HEK293 (cell line): ENCODE measurements around the gene APOL4.

ENCODE experiments used
- CTCF ChIA-PET: fragments of 350-600 bp; formaldehyde crosslinking; extraction: SDS; loops from one replicate; lab custom pipeline; 2021; ENCODE audit warnings: antibody characterized with exemption; lab: Yijun Ruan, JAX
- POLR2A ChIA-PET: fragments of 300-600 bp; formaldehyde crosslinking; extraction: SDS; loops from one replicate; lab custom pipeline; 2020; ENCODE audit warnings: antibody characterized with exemption, inconsistent platforms; lab: Yijun Ruan, JAX
- H3K27ac ChIP-seq: fragments of 200-500 bp; sonication (Bioruptor generic); 2 replicates; pipeline ENCODE4 v1.5.1; 2014; ENCODE audit warnings: low read depth, low read length, control low read depth, inconsistent platforms; ENCODE audit errors: extremely low read depth
- H3K36me3 ChIP-seq, 2 experiments: fragments of 200-500 bp in 1 of 2; sonication (Bioruptor generic) in 1 of 2; 1 replicate in 1 of 2; 2 replicates in 1 of 2; pipeline ENCODE4 v1.5.1; 2014 to 2017; ENCODE audit warnings: inconsistent platforms in 2 of 2, low read length in 2 of 2; ENCODE audit not compliant: control insufficient read depth in 2 of 2, insufficient read depth in 1 of 2
- H3K4me1 ChIP-seq: fragments of 200-500 bp; sonication (Bioruptor generic); 2 replicates; pipeline ENCODE4 v1.5.1; 2014; ENCODE audit warnings: mild to moderate bottlenecking, low read length, inconsistent platforms; ENCODE audit not compliant: control insufficient read depth, insufficient read depth
- H3K4me3 ChIP-seq: 2 replicates; pipeline ENCODE4 v1.5.1; 2011; ENCODE audit warnings: low read depth, mild to moderate bottlenecking, control low read depth, low read length, moderate library complexity
- H3K9me3 ChIP-seq: fragments of 200-500 bp; sonication (Bioruptor generic); 2 replicates; pipeline ENCODE4 v1.5.1; 2014; ENCODE audit warnings: low read depth, low read length, inconsistent platforms; ENCODE audit not compliant: control insufficient read depth, insufficient read depth
- GLI2 ChIP-seq: fragments of 450-650 bp; formaldehyde crosslinking; IDR thresholded peaks from 2 replicates; pipeline ENCODE4; 2017; ENCODE audit warnings: missing biosample characterization, missing genetic modification characterization, low read depth, borderline replicate concordance
- KLF8 ChIP-seq: fragments of 450-650 bp; formaldehyde crosslinking; IDR thresholded peaks from 2 replicates; pipeline ENCODE4 v1.5.1; 2016; ENCODE audit warnings: missing biosample characterization, missing genetic modification characterization
- PATZ1 ChIP-seq: fragments of 450-650 bp; formaldehyde crosslinking; IDR thresholded peaks from 2 replicates; pipeline ENCODE4 v1.5.1; 2016; ENCODE audit warnings: missing biosample characterization, missing genetic modification characterization
- PRDM2 ChIP-seq: fragments of 450-650 bp; formaldehyde crosslinking; IDR thresholded peaks from 2 replicates; pipeline ENCODE4 v1.5.1; 2016; ENCODE audit warnings: missing biosample characterization, missing genetic modification characterization, borderline replicate concordance
- SP7 ChIP-seq: fragments of 450-650 bp; formaldehyde crosslinking; IDR thresholded peaks from 2 replicates; pipeline ENCODE4 v1.5.1; 2016; ENCODE audit warnings: missing biosample characterization, missing genetic modification characterization
- ZBTB49 ChIP-seq: fragments of 450-650 bp; formaldehyde crosslinking; IDR thresholded peaks from 2 replicates; pipeline ENCODE4 v1.5.1; 2016; ENCODE audit warnings: missing biosample characterization, missing genetic modification characterization, low read depth
- ZIC2 ChIP-seq: fragments of 450-650 bp; formaldehyde crosslinking; IDR thresholded peaks from 2 replicates; pipeline ENCODE4 v1.5.1; 2016; ENCODE audit warnings: missing biosample characterization, missing genetic modification characterization
- ZNF112 ChIP-seq: fragments of 450-650 bp; formaldehyde crosslinking; IDR thresholded peaks from 2 replicates; pipeline ENCODE4 v1.5.0; 2017; ENCODE audit warnings: missing biosample characterization, missing genetic modification characterization
- ZNF133 ChIP-seq: fragments of 450-650 bp; formaldehyde crosslinking; IDR thresholded peaks from 2 replicates; pipeline ENCODE4 v1.5.1; 2016; ENCODE audit warnings: missing biosample characterization, missing genetic modification characterization
- ZNF175 ChIP-seq: fragments of 450-650 bp; formaldehyde crosslinking; IDR thresholded peaks from 2 replicates; pipeline ENCODE4 v1.5.1; 2016; ENCODE audit warnings: missing biosample characterization, missing genetic modification characterization
- ZNF23 ChIP-seq: fragments of 450-650 bp; formaldehyde crosslinking; IDR thresholded peaks from 2 replicates; pipeline ENCODE4 v1.5.1; 2016; ENCODE audit warnings: missing biosample characterization, missing genetic modification characterization, borderline replicate concordance
- ZNF416 ChIP-seq: fragments of 450-650 bp; formaldehyde crosslinking; IDR thresholded peaks from 2 replicates; pipeline ENCODE4 v1.5.1; 2016; ENCODE audit warnings: missing biosample characterization, missing genetic modification characterization
- ZNF518A ChIP-seq: fragments of 450-650 bp; formaldehyde crosslinking; conservative IDR thresholded peaks from 2 replicates; pipeline ENCODE4 v1.5.1; 2016; ENCODE audit warnings: low read depth, missing biosample characterization, missing genetic modification characterization
- ZNF529 ChIP-seq: fragments of 450-650 bp; formaldehyde crosslinking; IDR thresholded peaks from 2 replicates; pipeline ENCODE4 v1.5.1; 2017; ENCODE audit warnings: missing genetic modification characterization, missing biosample characterization; ENCODE audit not compliant: insufficient replicate concordance
- ZNF555 ChIP-seq: fragments of 450-650 bp; formaldehyde crosslinking; conservative IDR thresholded peaks from 2 replicates; pipeline ENCODE4 v1.5.1; 2017; ENCODE audit warnings: missing biosample characterization, mild to moderate bottlenecking, missing genetic modification characterization, inconsistent platforms
- ZNF707 ChIP-seq: fragments of 450-650 bp; formaldehyde crosslinking; IDR thresholded peaks from 2 replicates; pipeline ENCODE4 v1.5.1; 2016; ENCODE audit warnings: missing biosample characterization, missing genetic modification characterization
- ZNF76 ChIP-seq: fragments of 450-650 bp; formaldehyde crosslinking; IDR thresholded peaks from 2 replicates; pipeline ENCODE4; 2016; ENCODE audit warnings: low read depth, missing biosample characterization, missing genetic modification characterization, borderline replicate concordance

Gene APOL4

GRCh38 chr22:36212901-36213300 is 11.3 kb upstream of the APOL4 start (continued):
- no peak for TF ChIP-seq ZNF416
- no peak for TF ChIP-seq PRDM2 (tag by site-specific recombination)
- TF ChIP-seq ZNF23 (tag by site-specific recombination) = no peak

- no peaks in the 10 kb centered on the region for H3K4me1 ChIP-seq
- CTCF ChIA-PET = interaction anchor here (1.0 to 1.4 kb wide), 4 partner anchors 9 to 146 kb away, joined by 4 read pairs; no protein-coding TSS in a partner anchor
- no peak overlapping the region for H3K27ac ChIP-seq
- H3K9me3 ChIP-seq = no peaks in the 10 kb centered on the region
- no peaks in the 10 kb centered on the region for H3K36me3 ChIP-seq
- TF ChIP-seq ZIC2 (0 out of 2 replicates have a peak, but pooled peaks have one; percentile 7), ZNF529 (tag by site-specific recombination) (peak; percentile 93), GLI2 (tag by site-specific recombination) (no peak)
- no peak overlapping the region for H3K4me3 ChIP-seq
- POLR2A ChIA-PET = no interaction called here
Measured at GRCh38 chr22:36211237-36211861, 9.7 kb upstream of the APOL4 start.

- ChIA-PET CTCF (no interaction called here), POLR2A (no interaction called here)
- Histone ChIP-seq H3K4me3 (no peak overlapping the region), H3K27ac (no peak overlapping the region), H3K9me3 (no peaks in the 10 kb centered on the region), H3K4me1 (no peaks in the 10 kb centered on the region), H3K36me3 (no peaks in the 10 kb centered on the region)
- TF ChIP-seq PATZ1 (tag by site-specific recombination) (no peak), ZNF555 (tag by site-specific recombination) (no peak), ZNF175 (tag by site-specific recombination) (no peak), ZNF518A (tag by site-specific recombination) (no peak), KLF8 (tag by site-specific recombination) (no peak), SP7 (tag by site-specific recombination) (no peak), ZNF76 (tag by site-specific recombination) (no peak), ZNF112 (tag by site-specific recombination) (no peak), ZNF133 (tag by site-specific recombination) (no peak), ZNF707 (tag by site-specific recombination) (no peak), ZBTB49 (no peak)
Measured at GRCh38 chr22:36210224-36210623, 8.6 kb upstream of the APOL4 start.
